Measurements from ENCODE around the gene KLK5.
"Not testable (repeated sequence)": the region's sequence is repeated elsewhere in the genome, so short reads cannot be mapped to it uniquely, and the experiment has no call there.

Gene KLK5

GRCh38 chr19:50899569-50899968 is 53.3 kb downstream of the KLK5 start:
- no peak for DNase-seq (ENCODE audit: extremely low read depth, insufficient read length)
- H3K4me3 ChIP-seq (replicated peaks; ENCODE audit: low read depth, low read length), result no peak overlapping the region
- H3K27me3 ChIP-seq (replicated peaks; ENCODE audit: control insufficient read depth, insufficient read depth, low read length), result no peaks in the 10 kb centered on the region
- TF ChIP-seq, protein P1, sequence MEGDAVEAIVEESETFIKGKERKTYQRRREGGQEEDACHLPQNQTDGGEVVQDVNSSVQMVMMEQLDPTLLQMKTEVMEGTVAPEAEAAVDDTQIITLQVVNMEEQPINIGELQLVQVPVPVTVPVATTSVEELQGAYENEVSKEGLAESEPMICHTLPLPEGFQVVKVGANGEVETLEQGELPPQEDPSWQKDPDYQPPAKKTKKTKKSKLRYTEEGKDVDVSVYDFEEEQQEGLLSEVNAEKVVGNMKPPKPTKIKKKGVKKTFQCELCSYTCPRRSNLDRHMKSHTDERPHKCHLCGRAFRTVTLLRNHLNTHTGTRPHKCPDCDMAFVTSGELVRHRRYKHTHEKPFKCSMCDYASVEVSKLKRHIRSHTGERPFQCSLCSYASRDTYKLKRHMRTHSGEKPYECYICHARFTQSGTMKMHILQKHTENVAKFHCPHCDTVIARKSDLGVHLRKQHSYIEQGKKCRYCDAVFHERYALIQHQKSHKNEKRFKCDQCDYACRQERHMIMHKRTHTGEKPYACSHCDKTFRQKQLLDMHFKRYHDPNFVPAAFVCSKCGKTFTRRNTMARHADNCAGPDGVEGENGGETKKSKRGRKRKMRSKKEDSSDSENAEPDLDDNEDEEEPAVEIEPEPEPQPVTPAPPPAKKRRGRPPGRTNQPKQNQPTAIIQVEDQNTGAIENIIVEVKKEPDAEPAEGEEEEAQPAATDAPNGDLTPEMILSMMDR (IDR thresholded peaks at IDR 0.05; ENCODE audit: insufficient read depth, low read length, poor library complexity, severe bottlenecking), result no peak
- H3K36me3 ChIP-seq (ENCODE audit: control insufficient read depth, insufficient read depth, low read length), result no peaks in the 10 kb centered on the region

DNA sequence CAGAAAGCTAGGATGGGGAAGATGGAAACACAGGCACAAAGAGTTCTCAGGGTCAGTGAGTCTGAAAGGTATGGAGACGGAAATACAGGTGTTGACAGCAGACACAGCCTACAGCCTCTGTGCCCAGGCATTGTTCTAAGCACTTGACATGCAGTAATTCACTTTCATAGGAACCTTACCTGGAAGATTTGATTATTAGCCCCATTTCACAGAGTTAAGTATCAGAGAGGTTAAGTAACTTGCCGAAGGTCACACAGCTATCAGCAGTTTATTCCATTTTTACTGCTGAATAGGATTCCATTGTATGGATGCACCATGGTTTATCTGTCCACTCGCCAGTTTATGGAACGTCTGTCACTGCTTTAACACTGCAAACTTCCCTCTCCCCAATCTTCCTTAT is 54.8 kb downstream of the KLK5 start:
- no peaks in the 10 kb centered on the region for H3K36me3 ChIP-seq (ENCODE audit: control insufficient read depth, insufficient read depth, low read length)
- no peak overlapping the region for H3K4me3 ChIP-seq (replicated peaks; ENCODE audit: low read depth, low read length)
- H3K27me3 ChIP-seq (replicated peaks; ENCODE audit: control insufficient read depth, insufficient read depth, low read length), result no peaks in the 10 kb centered on the region
- DNase-seq (ENCODE audit: extremely low read depth, insufficient read length), result no peak
- TF ChIP-seq, protein P1 (IDR thresholded peaks at IDR 0.05; ENCODE audit: insufficient read depth, low read length, poor library complexity, severe bottlenecking), result no peak

- Histone ChIP-seq H3K27me3 (replicated peaks; ENCODE audit: control insufficient read depth, insufficient read depth, low read length) (no peaks in the 10 kb centered on the region), H3K4me3 (replicated peaks; ENCODE audit: low read depth, low read length) (no peak overlapping the region), H3K36me3 (ENCODE audit: control insufficient read depth, insufficient read depth, low read length) (no peaks in the 10 kb centered on the region)
- DNase-seq (ENCODE audit: extremely low read depth, insufficient read length), result no peak
- TF ChIP-seq, protein P1 (IDR thresholded peaks at IDR 0.05; ENCODE audit: insufficient read depth, low read length, poor library complexity, severe bottlenecking), result peak; percentile 34
Observed at GRCh38 chr19:50897612-50898011, 55.2 kb downstream of the KLK5 start.

- peak; percentile 67 for DNase-seq (ENCODE audit: extremely low read depth, insufficient read length)
- Histone ChIP-seq H3K27me3 (replicated peaks; ENCODE audit: control insufficient read depth, insufficient read depth, low read length) (no peaks in the 10 kb centered on the region), H3K36me3 (ENCODE audit: control insufficient read depth, insufficient read depth, low read length) (no peaks in the 10 kb centered on the region), H3K4me3 (replicated peaks; ENCODE audit: low read depth, low read length) (no peak overlapping the region)
- TF ChIP-seq, protein P1 (IDR thresholded peaks at IDR 0.05; ENCODE audit: insufficient read depth, low read length, poor library complexity, severe bottlenecking), result no peak
Observed at GRCh38 chr19:50897191-50897607, 55.6 kb downstream of the KLK5 start.

GRCh38 chr19:50896591-50897190 is 56.1 kb downstream of the KLK5 start:
- no peaks in the 10 kb centered on the region for H3K27me3 ChIP-seq (replicated peaks; ENCODE audit: control insufficient read depth, insufficient read depth, low read length)
- peak; percentile 82 for DNase-seq (ENCODE audit: extremely low read depth, insufficient read length)
- TF ChIP-seq, protein P1 (IDR thresholded peaks at IDR 0.05; ENCODE audit: insufficient read depth, low read length, poor library complexity, severe bottlenecking), result no peak

DNA sequence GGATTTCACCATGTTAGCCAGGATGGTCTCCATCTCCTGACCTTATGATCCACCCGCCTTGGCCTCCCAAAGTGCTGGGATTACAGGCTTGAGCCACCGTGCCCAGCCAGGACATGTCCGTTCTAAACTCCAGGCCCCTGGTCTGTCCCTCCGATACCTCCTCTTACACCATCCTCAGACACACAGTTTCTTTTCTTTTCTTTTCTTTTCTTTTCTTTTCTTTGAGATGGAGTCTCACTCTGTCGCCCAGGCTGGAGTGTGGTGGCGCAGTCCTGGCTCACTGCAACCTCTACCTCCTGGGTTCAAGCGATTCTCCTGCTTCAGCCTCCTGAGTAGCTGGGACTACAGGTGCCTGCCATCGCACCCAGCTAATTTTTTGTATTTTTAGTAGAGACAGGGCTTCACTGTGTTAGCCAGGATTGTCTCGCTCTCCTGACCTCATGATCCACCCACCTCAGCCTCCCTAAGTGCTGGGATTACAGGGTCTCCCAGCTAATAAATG is 56.7 kb downstream of the KLK5 start:
- not testable (repeated sequence) for DNase-seq (ENCODE audit: extremely low read depth, insufficient read length); H3K27me3 ChIP-seq (replicated peaks; ENCODE audit: control insufficient read depth, insufficient read depth, low read length); H3K4me3 ChIP-seq (replicated peaks; ENCODE audit: low read depth, low read length); H3K36me3 ChIP-seq (ENCODE audit: control insufficient read depth, insufficient read depth, low read length)

More at GRCh38 chr19:50896591-50897190, 56.1 kb downstream of the KLK5 start:
- Histone ChIP-seq H3K36me3 (ENCODE audit: control insufficient read depth, insufficient read depth, low read length) (no peaks in the 10 kb centered on the region), H3K4me3 (replicated peaks; ENCODE audit: low read depth, low read length) (no peak overlapping the region)

Measured in GM06990 (cell line).